BJ (cell line): ENCODE results near the gene TMPO. TPM values are rescaled to one million over a fixed set of nuclear protein-coding genes. Genes with fewer than 3 reads are reported as not detected.
"Not testable (repeated sequence)": the region's sequence is repeated elsewhere in the genome, so short reads cannot be mapped to it uniquely, and the experiment has no call there.

Source experiments
- CTCF ChIA-PET: fragments of 350-600 bp; formaldehyde crosslinking; extraction: SDS; loops from one replicate; lab custom pipeline; 2021; ENCODE audit warnings: antibody characterized with exemption, inconsistent platforms; lab: Yijun Ruan, JAX
- POLR2A ChIA-PET: fragments of 300-600 bp; sonication (Branson Sonifier 250); formaldehyde crosslinking; extraction: SDS; loops from one replicate; lab custom pipeline; 2021; ENCODE audit warnings: antibody characterized with exemption; lab: Charles Lee
- DNase-seq: peaks from one replicate; pipeline ENCODE4 v3.0.0-alpha.2; 2011; ENCODE audit warnings: low read depth
- H3K27me3 ChIP-seq: 2 replicates; pipeline ENCODE4 v1.6.0; 2011; ENCODE audit warnings: low read length; ENCODE audit not compliant: control insufficient read depth, insufficient read depth
- H3K36me3 ChIP-seq: 2 replicates; pipeline ENCODE4 v1.5.1; 2011; ENCODE audit warnings: low read length; ENCODE audit not compliant: control insufficient read depth, insufficient read depth
- H3K4me3 ChIP-seq: 2 replicates; pipeline ENCODE4 v1.5.1; 2011; ENCODE audit warnings: low read depth, mild to moderate bottlenecking, control low read depth, low read length
- polyA plus RNA-seq: library from polyadenylated mRNA; depleted of rRNA; stranded (reverse); fragments of >200 nt; gene quantifications from 2 replicates; pipeline ENCODE4 v1.2.3, GENCODE V29; 2011
- TF ChIP-seq, protein P1 (sequence below): IDR thresholded peaks from 2 replicates; pipeline ENCODE4 v1.5.1; 2011; ENCODE audit warnings: low read depth, mild to moderate bottlenecking, control low read depth, inconsistent platforms, low read length, moderate library complexity; ENCODE audit not compliant: insufficient read depth

Gene TMPO
- polyA plus RNA-seq, 1 experiment = 22.7 TPM

DNA sequence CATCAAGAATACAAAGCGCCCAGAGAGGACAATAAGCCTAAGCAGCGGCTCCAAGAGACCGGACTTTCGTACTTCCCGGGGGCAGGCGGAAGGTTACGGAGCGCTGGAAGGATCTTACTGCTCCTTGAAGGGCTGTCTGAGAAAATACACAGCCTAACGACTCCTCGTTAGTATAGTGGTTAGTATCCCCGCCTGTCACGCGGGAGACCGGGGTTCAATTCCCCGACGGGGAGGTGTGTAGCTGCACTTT, 12.1 kb upstream of the TMPO start:
- POLR2A ChIA-PET = no interaction called here
- CTCF ChIA-PET = interaction anchor here (0.9 to 1.1 kb wide), 2 partner anchors 8 to 13 kb away, joined by 3 to 4 read pairs; no protein-coding TSS in a partner anchor
- Histone ChIP-seq H3K4me3 (peak overlapping the region; percentile 85), H3K36me3 (no peaks in the 10 kb centered on the region), H3K27me3 (no peaks in the 10 kb centered on the region)
- peak; percentile 73 for DNase-seq
- TF ChIP-seq, protein P1, sequence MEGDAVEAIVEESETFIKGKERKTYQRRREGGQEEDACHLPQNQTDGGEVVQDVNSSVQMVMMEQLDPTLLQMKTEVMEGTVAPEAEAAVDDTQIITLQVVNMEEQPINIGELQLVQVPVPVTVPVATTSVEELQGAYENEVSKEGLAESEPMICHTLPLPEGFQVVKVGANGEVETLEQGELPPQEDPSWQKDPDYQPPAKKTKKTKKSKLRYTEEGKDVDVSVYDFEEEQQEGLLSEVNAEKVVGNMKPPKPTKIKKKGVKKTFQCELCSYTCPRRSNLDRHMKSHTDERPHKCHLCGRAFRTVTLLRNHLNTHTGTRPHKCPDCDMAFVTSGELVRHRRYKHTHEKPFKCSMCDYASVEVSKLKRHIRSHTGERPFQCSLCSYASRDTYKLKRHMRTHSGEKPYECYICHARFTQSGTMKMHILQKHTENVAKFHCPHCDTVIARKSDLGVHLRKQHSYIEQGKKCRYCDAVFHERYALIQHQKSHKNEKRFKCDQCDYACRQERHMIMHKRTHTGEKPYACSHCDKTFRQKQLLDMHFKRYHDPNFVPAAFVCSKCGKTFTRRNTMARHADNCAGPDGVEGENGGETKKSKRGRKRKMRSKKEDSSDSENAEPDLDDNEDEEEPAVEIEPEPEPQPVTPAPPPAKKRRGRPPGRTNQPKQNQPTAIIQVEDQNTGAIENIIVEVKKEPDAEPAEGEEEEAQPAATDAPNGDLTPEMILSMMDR = no peak

DNA sequence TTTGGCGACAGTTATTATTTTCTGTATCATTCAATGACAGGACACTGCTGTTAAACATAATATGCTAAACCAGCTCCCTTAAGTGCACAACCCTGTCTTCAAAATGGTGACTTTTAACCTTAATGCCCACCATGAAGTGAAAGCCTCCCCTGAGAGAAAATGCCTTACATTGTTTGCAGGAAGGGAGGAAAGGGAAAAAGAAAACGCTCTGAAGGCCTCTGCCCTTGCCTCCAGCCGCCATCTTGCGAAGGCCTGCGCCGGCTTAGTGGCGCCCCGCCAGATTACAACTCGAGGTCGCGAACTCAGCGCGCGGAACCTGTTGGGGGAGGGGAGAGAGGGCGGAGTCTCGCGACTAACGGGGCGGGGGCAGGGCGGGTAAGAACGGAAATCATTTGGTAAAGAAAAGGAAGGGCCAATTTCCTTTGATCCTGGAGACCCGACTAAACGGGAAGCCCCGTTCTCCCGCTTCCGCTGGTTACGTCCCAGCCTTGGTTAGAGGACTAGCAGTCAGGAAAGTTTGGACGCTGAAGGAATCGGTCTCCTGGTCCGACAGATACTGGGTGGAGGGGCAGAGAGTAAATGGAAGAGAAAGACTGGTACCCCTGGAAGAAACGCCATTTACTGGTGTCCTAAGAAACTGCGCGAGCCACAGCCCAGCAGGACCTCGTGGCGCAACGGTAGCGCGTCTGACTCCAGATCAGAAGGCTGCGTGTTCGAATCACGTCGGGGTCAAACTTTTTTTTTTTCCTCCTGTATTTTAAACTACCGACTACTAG, 11.6 kb upstream of the TMPO start:
- ChIA-PET CTCF (interaction anchor here (0.9 to 1.1 kb wide), 3 partner anchors 9 to 13 kb away, joined by 3 to 4 read pairs (median 3); no protein-coding TSS in a partner anchor), POLR2A (no interaction called here)
- peak overlapping the region; percentile 85 for H3K4me3 ChIP-seq
- peak; percentile 45 for DNase-seq
- TF ChIP-seq, protein P1 = no peak
- no peaks in the 10 kb centered on the region for H3K36me3 ChIP-seq
- H3K27me3 ChIP-seq = no peaks in the 10 kb centered on the region

DNA sequence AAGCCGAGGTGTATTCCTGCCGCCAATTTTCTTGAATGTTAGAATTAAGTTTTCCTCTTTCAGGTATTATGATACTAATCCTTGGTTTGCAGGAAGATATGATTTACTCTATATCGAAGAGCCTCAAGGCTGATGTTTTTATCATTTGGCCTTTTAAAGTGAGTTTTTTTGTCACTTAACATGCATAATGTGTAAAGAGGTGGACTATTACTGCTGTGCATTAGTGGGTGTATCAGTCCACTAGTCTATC, 11.1 kb upstream of the TMPO start:
- H3K27me3 ChIP-seq = no peaks in the 10 kb centered on the region
- H3K36me3 ChIP-seq = no peaks in the 10 kb centered on the region
- CTCF ChIA-PET = interaction anchor here (1.0 to 1.1 kb wide), 2 partner anchors 10 kb away, joined by 3 read pairs; no protein-coding TSS in a partner anchor
- H3K4me3 ChIP-seq = peak overlapping the region; percentile 85
- POLR2A ChIA-PET = no interaction called here
- no peak for DNase-seq
- TF ChIP-seq, protein P1 = no peak

DNA sequence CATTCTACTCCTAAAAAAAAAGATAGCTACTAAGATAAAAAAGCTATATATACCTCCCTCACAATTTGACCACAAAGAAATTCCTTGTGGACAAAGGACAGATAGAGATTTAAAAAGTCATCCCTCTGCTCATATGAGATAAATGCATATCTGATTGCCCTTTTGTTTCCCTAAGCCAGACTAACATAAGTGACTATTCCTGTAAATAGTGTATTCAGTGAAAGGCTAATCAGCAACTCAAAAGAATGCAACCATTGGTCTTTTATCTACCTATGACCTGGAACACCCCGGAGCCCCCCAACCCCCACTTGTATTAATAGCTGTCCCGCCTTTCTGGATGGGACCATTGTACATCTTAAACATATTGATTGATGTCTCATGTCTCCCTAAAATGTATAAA, 6.3 kb upstream of the TMPO start:
- no peak for DNase-seq
- H3K4me3 ChIP-seq = no peak overlapping the region
- POLR2A ChIA-PET = interaction anchor here (0.6 kb wide), 2 partner anchors 48 to 1704 kb away, joined by 3 read pairs; no protein-coding TSS in a partner anchor
- H3K27me3 ChIP-seq = no peaks in the 10 kb centered on the region
- CTCF ChIA-PET = interaction anchor here (0.7 to 0.9 kb wide), 2 partner anchors 25 to 54 kb away, joined by 3 to 4 read pairs; no protein-coding TSS in a partner anchor
- TF ChIP-seq, protein P1 = no peak
- no peaks in the 10 kb centered on the region for H3K36me3 ChIP-seq

DNA sequence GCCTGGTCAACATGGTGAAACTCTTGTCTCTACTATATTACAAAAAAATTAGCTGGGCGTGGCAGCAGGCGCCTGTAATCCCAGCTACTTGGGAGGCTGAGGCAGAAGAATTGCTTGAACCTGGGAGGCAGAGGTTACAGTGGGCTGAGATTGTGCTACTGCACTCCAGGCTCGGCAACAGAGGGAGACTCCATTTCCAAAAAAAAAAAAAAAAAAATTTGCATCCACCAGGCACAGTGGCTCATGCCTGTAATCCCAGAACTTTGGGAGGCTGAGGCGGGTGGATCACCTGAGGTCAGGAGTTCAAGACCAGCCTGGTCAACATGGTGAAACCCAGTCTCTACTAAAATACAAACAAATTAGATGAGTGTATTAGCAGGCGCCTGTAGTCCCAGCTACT, 3.6 kb upstream of the TMPO start:
- H3K36me3 ChIP-seq, DNase-seq, POLR2A ChIA-PET, H3K4me3 ChIP-seq, H3K27me3 ChIP-seq: not testable (repeated sequence)
- CTCF ChIA-PET = interaction anchor here (0.8 to 6.5 kb wide), 3 partner anchors 11 to 88 kb away, joined by 3 to 32 read pairs (median 4); no protein-coding TSS in a partner anchor
